ENCODE data around the gene ZMYND11. TPM values are rescaled to one million over a fixed set of nuclear protein-coding genes. Genes with fewer than 3 reads are reported as not detected.
"Not testable (repeated sequence)": the region's sequence is repeated elsewhere in the genome, so short reads cannot be mapped to it uniquely, and the experiment has no call there.

The ZMYND11 gene
- total and polyA plus RNA-seq, 2 of the 8 experiments (the other 6 are each of a cell fraction or from before 2014, with no cell fraction given), result 7.5 to 26.6 TPM

DNA sequence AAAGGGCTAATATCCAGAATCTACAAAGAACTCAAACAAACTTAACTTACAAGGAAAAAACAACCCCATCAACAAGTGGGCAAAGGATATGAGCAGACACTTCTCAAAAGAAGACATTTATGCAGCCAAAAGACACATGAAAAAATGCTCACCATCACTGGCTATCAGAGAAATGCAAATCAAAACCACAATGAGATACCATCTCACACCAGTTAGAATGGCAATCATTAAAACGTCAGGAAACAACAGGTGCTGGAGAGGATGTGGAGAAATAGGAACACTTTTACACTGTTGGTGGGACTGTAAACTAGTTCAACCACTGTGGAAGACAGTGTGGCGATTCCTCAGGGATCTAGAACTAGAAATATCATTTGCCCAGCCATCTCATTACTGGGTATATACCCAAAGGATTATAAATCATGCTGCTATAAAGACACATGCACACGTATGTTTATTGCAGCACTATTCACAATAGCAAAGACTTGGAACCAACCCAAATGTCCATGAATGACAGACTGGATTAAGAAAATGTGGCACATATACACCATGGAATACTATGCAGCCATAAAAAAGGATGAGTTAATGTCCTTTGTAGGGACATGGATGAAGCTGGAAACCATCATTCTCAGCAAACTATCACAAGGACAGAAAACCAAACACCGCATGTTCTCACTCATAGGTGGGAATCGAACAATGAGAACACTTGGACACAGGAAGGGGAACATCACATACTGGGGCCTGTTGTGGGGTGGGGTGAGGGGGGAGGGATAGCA lies 130.7 kb downstream of the ZMYND11 start:
- H3K4ac ChIP-seq (replicated peaks; ENCODE audit: insufficient read length, low read depth, low read length); H3K79me2 ChIP-seq (ENCODE audit: control insufficient read depth in 1 of 2, insufficient read depth in 2 of 2, low read length in 2 of 2); POLR2A ChIA-PET (ENCODE audit: partially characterized antibody); H2BK120ac ChIP-seq (replicated peaks; ENCODE audit: low read depth, low read length); H3K14ac ChIP-seq (ENCODE audit: insufficient read length); H3K23me2 ChIP-seq (ENCODE audit: low read depth, low read length); H4K5ac ChIP-seq (ENCODE audit: insufficient read length, low read depth, low read length); H2BK12ac ChIP-seq (ENCODE audit: low read depth, low read length); H3K56ac ChIP-seq (replicated peaks; ENCODE audit: insufficient read length, low read depth, low read length); H4K8ac ChIP-seq (ENCODE audit: extremely low read depth, insufficient read depth, low read length); H2AFZ ChIP-seq (ENCODE audit: low read length); H3K9ac ChIP-seq (replicated peaks in 1 of 4; ENCODE audit: extremely low read depth in 1 of 4, low read depth in 3 of 4, low read length in 3 of 4); H3K4me2 ChIP-seq (ENCODE audit: insufficient read depth in 1 of 2, low read depth in 2 of 2, low read length in 2 of 2); H2BK20ac ChIP-seq (ENCODE audit: low read length); H3K36me3 ChIP-seq (ENCODE audit: control insufficient read depth in 2 of 4, insufficient read depth in 4 of 4, low read length in 3 of 4); H3K18ac ChIP-seq (ENCODE audit: extremely low read depth, low read length); H4K20me1 ChIP-seq (replicated peaks in 1 of 2; ENCODE audit: control insufficient read depth in 1 of 2, insufficient read depth in 2 of 2, low read length in 2 of 2); H3K23ac ChIP-seq (ENCODE audit: insufficient read length); H3K79me1 ChIP-seq (ENCODE audit: low read depth, low read length); H4K91ac ChIP-seq (replicated peaks; ENCODE audit: insufficient read length, low read length); H2AK5ac ChIP-seq (ENCODE audit: low read depth, low read length); H3K27me3 ChIP-seq (replicated peaks in 1 of 4; ENCODE audit: control insufficient read depth in 3 of 4, extremely low read depth in 1 of 4, insufficient read depth in 3 of 4, low read length in 3 of 4); H2BK5ac ChIP-seq (ENCODE audit: low read depth, low read length); FAIRE-seq; H3K4me3 ChIP-seq (ENCODE audit: extremely low read depth in 1 of 4, insufficient read depth in 2 of 4, low read depth in 3 of 4, low read length in 4 of 4); H3K27ac ChIP-seq (ENCODE audit: low read depth, low read length); H2BK15ac ChIP-seq (ENCODE audit: low read length); H3K4me1 ChIP-seq (replicated peaks in 1 of 4; ENCODE audit: control insufficient read depth in 3 of 4, insufficient read depth in 4 of 4, low read length in 3 of 4); DNase-seq (ENCODE audit: low read depth in 1 of 2, low spot score in 2 of 2); H3K9me3 ChIP-seq (ENCODE audit: insufficient read depth in 2 of 2, low read depth in 1 of 2, low read length in 1 of 2): not testable (repeated sequence)
- CTCF ChIA-PET (ENCODE audit: partially characterized antibody), result interaction anchor here (0.9 kb wide), 1 partner anchor 16 kb away, joined by 3 read pairs; no protein-coding TSS in a partner anchor
- 91% methylated on average over 5 of the region's 5 CpGs; no CpG with 5 or more reads in 1 of the 2 experiments for WGBS, 2 experiments (ENCODE audit: extremely low coverage in 1 of 2, insufficient coverage in 1 of 2, insufficient read length in 1 of 2, insufficient replicate concordance in 2 of 2, low coverage in 1 of 2, low lambda C conversion rate in 2 of 2, missing lambda C conversion rate in 1 of 2)
